WTC11 (cell line): ENCODE data around the gene PPP4R4. TPM values are rescaled to one million over a fixed set of nuclear protein-coding genes. Genes with fewer than 3 reads are reported as not detected.

Source experiments
- ATAC-seq: fragments of 200-7000 bp; cut with Tn5 transposase; 2 replicates; pipeline ENCODE4 v1.10.0; 2021; ENCODE audit warnings: mild to moderate bottlenecking, moderate library complexity
- CTCF ChIA-PET: fragments of 300-600 bp; sonication (Branson Sonifier 250); formaldehyde crosslinking; loops from one replicate; lab custom pipeline; 2021; ENCODE audit warnings: antibody characterized with exemption; lab: Charles Lee
- POLR2A ChIA-PET: fragments of 350-600 bp; sonication (Branson Sonifier 250); formaldehyde crosslinking; loops from one replicate; lab custom pipeline; 2021; ENCODE audit warnings: antibody characterized with exemption; lab: Charles Lee
- DNase-seq: peaks from one replicate; pipeline ENCODE4 v3.0.0; 2021; ENCODE audit warnings: low spot score
- H3K27ac Mint-ChIP-seq: 2 replicates; pipeline ENCODE4 v1.8.0; 2021; ENCODE audit warnings: mixed read lengths
- H3K27me3 Mint-ChIP-seq: 2 replicates; pipeline ENCODE4 v1.8.0; 2021; ENCODE audit warnings: low read depth, mild to moderate bottlenecking, moderate library complexity, mixed read lengths
- H3K36me3 Mint-ChIP-seq: 2 replicates; pipeline ENCODE4 v1.8.0; 2021; ENCODE audit warnings: mixed read lengths
- H3K4me1 Mint-ChIP-seq: 2 replicates; pipeline ENCODE4 v1.8.0; 2022; ENCODE audit warnings: mixed read lengths
- H3K4me3 Mint-ChIP-seq: 2 replicates; pipeline ENCODE4 v1.8.0; 2021; ENCODE audit warnings: mild to moderate bottlenecking, moderate library complexity, mixed read lengths
- H3K9me3 Mint-ChIP-seq: 2 replicates; pipeline ENCODE4 v1.8.0; 2021; ENCODE audit warnings: mixed read lengths
- ATF1 ChIP-seq: sonication (generic); formaldehyde crosslinking; IDR thresholded peaks from 2 replicates; pipeline ENCODE4 v1.8.1; 2023; ENCODE audit warnings: mild to moderate bottlenecking, moderate library complexity, missing genetic modification reagents
- CBFB ChIP-seq: sonication (generic); formaldehyde crosslinking; IDR thresholded peaks from 2 replicates; pipeline ENCODE4 v1.8.1; 2022; ENCODE audit warnings: mild to moderate bottlenecking, low read depth, missing genetic modification reagents
- EMX1 ChIP-seq: fragments of 250-450 bp; sonication (Bioruptor Pico); IDR thresholded peaks from 2 replicates; pipeline ENCODE4 v1.8.0; 2021; ENCODE audit warnings: mild to moderate bottlenecking
- ESRRA ChIP-seq: sonication (generic); formaldehyde crosslinking; IDR thresholded peaks from 2 replicates; pipeline ENCODE4 v1.8.1; 2022; ENCODE audit warnings: mild to moderate bottlenecking, missing genetic modification reagents, borderline replicate concordance
- ETV6 ChIP-seq: sonication (generic); formaldehyde crosslinking; IDR thresholded peaks from 2 replicates; pipeline ENCODE4 v1.8.1; 2022; ENCODE audit warnings: mild to moderate bottlenecking, missing genetic modification reagents
- FOXK1 ChIP-seq: sonication (generic); formaldehyde crosslinking; IDR thresholded peaks from 2 replicates; pipeline ENCODE4 v1.8.0; 2022; ENCODE audit warnings: mild to moderate bottlenecking, moderate library complexity, missing genetic modification reagents
- GRHL2 ChIP-seq: fragments of 250-450 bp; sonication (Bioruptor Pico); IDR thresholded peaks from 2 replicates; pipeline ENCODE4 v1.8.0; 2022; ENCODE audit warnings: mild to moderate bottlenecking, moderate library complexity; ENCODE audit not compliant: insufficient replicate concordance, severe bottlenecking
- GTF2I ChIP-seq: fragments of 250-450 bp; sonication (Bioruptor Pico); conservative IDR thresholded peaks from 2 replicates; pipeline ENCODE4 v1.4.0; 2021; ENCODE audit warnings: mild to moderate bottlenecking
- HMGA2 ChIP-seq: fragments of 250-450 bp; sonication (Bioruptor Pico); IDR thresholded peaks from 2 replicates; pipeline ENCODE4 v1.4.0; 2021; ENCODE audit warnings: mild to moderate bottlenecking, moderate library complexity
- IRF2 ChIP-seq: sonication (generic); formaldehyde crosslinking; IDR thresholded peaks from 2 replicates; pipeline ENCODE4 v1.8.0; 2022; ENCODE audit warnings: low read depth, missing genetic modification reagents, borderline replicate concordance
- MXD4 ChIP-seq: fragments of 250-450 bp; sonication (Bioruptor Pico); IDR thresholded peaks from 2 replicates; pipeline ENCODE4 v1.8.0; 2021; ENCODE audit warnings: mild to moderate bottlenecking, moderate library complexity, borderline replicate concordance
- MYBL2 ChIP-seq: sonication (generic); formaldehyde crosslinking; IDR thresholded peaks from 2 replicates; pipeline ENCODE4 v1.8.1; 2023; ENCODE audit warnings: mild to moderate bottlenecking, moderate library complexity, missing genetic modification reagents
- NFE2L1 ChIP-seq: sonication (generic); formaldehyde crosslinking; IDR thresholded peaks from 2 replicates; pipeline ENCODE4 v1.8.1; 2023; ENCODE audit warnings: missing genetic modification reagents
- NFYB ChIP-seq: sonication (generic); formaldehyde crosslinking; conservative IDR thresholded peaks from 2 replicates; pipeline ENCODE4 v1.8.0; 2022; ENCODE audit warnings: low read depth, missing genetic modification reagents
- NR2C2 ChIP-seq: sonication (generic); formaldehyde crosslinking; IDR thresholded peaks from 2 replicates; pipeline ENCODE4 v1.8.0; 2022; ENCODE audit warnings: mild to moderate bottlenecking, missing genetic modification reagents
- OVOL2 ChIP-seq: fragments of 250-450 bp; sonication (Bioruptor Pico); IDR thresholded peaks from 2 replicates; pipeline ENCODE4 v1.9.0; 2021; ENCODE audit warnings: mild to moderate bottlenecking, borderline replicate concordance
- RELA ChIP-seq: sonication (generic); formaldehyde crosslinking; IDR thresholded peaks from 2 replicates; pipeline ENCODE4 v1.8.1; 2022; ENCODE audit warnings: missing genetic modification reagents, mild to moderate bottlenecking, borderline replicate concordance
- SMAD3 ChIP-seq: sonication (generic); formaldehyde crosslinking; IDR thresholded peaks from 2 replicates; pipeline ENCODE4 v1.8.0; 2022; ENCODE audit warnings: missing genetic modification reagents, mild to moderate bottlenecking, borderline replicate concordance
- TCF7 ChIP-seq: sonication (generic); formaldehyde crosslinking; IDR thresholded peaks from 2 replicates; pipeline ENCODE4 v1.8.0; 2022; ENCODE audit warnings: mild to moderate bottlenecking, low read depth, missing genetic modification reagents, moderate library complexity
- TP53 ChIP-seq: sonication (generic); formaldehyde crosslinking; IDR thresholded peaks from 2 replicates; pipeline ENCODE4 v1.8.1; 2023; ENCODE audit warnings: mild to moderate bottlenecking, missing genetic modification reagents
- ZBTB21 ChIP-seq: sonication (generic); formaldehyde crosslinking; IDR thresholded peaks from 2 replicates; pipeline ENCODE4 v1.8.1; 2023; ENCODE audit warnings: mild to moderate bottlenecking, missing genetic modification reagents, borderline replicate concordance
- ZNF121 ChIP-seq: sonication (generic); formaldehyde crosslinking; IDR thresholded peaks from 2 replicates; pipeline ENCODE4 v1.8.0; 2023; ENCODE audit warnings: missing genetic modification reagents
- ZNF317 ChIP-seq: sonication (generic); formaldehyde crosslinking; IDR thresholded peaks from 2 replicates; pipeline ENCODE4 v1.8.1; 2023; ENCODE audit warnings: low read depth, mild to moderate bottlenecking, moderate library complexity, missing genetic modification reagents, borderline replicate concordance
- total RNA-seq: library from RNA; stranded (reverse); gene quantifications from 3 replicates; pipeline ENCODE4 v1.2.3, GENCODE V29; 2021
- TF ChIP-seq, protein P1 (sequence below): sonication (generic); formaldehyde crosslinking; IDR thresholded peaks from 2 replicates; pipeline ENCODE4 v1.8.1; 2022; ENCODE audit warnings: low read depth, mild to moderate bottlenecking, moderate library complexity, missing genetic modification reagents, borderline replicate concordance
- TF ChIP-seq, protein P2 (sequence below): sonication (generic); formaldehyde crosslinking; IDR thresholded peaks from 2 replicates; pipeline ENCODE4 v1.8.1; 2022; ENCODE audit warnings: low read depth, missing genetic modification reagents, borderline replicate concordance
- TF ChIP-seq, protein P3 (sequence below): sonication (generic); formaldehyde crosslinking; IDR thresholded peaks from 2 replicates; pipeline ENCODE4 v1.8.1; 2023; ENCODE audit warnings: mild to moderate bottlenecking, missing genetic modification reagents, moderate library complexity
- TF ChIP-seq, protein P4 (sequence below): sonication (generic); formaldehyde crosslinking; IDR thresholded peaks from 2 replicates; pipeline ENCODE4 v1.8.1; 2022; ENCODE audit warnings: mild to moderate bottlenecking, moderate library complexity, missing genetic modification reagents
- TF ChIP-seq, protein P5 (sequence below): sonication (generic); formaldehyde crosslinking; conservative IDR thresholded peaks from 2 replicates; pipeline ENCODE4 v1.8.1; 2022; ENCODE audit warnings: mild to moderate bottlenecking, missing genetic modification reagents
- TF ChIP-seq, protein P6 (sequence below): fragments of 250-450 bp; sonication (Bioruptor Pico); IDR thresholded peaks from 2 replicates; pipeline ENCODE4 v1.9.0; 2021; ENCODE audit warnings: mild to moderate bottlenecking
- TF ChIP-seq, protein P7 (sequence below): sonication (generic); formaldehyde crosslinking; IDR thresholded peaks from 2 replicates; pipeline ENCODE4 v1.8.0; 2022; ENCODE audit warnings: mild to moderate bottlenecking, missing genetic modification reagents
- TF ChIP-seq, protein P8 (sequence below): fragments of 250-450 bp; sonication (Bioruptor Pico); IDR thresholded peaks from 2 replicates; pipeline ENCODE4 v1.9.0; 2021; ENCODE audit warnings: mild to moderate bottlenecking

The PPP4R4 gene
- total RNA-seq, 1 experiment from 2014 or later: 9.6 TPM

DNA sequence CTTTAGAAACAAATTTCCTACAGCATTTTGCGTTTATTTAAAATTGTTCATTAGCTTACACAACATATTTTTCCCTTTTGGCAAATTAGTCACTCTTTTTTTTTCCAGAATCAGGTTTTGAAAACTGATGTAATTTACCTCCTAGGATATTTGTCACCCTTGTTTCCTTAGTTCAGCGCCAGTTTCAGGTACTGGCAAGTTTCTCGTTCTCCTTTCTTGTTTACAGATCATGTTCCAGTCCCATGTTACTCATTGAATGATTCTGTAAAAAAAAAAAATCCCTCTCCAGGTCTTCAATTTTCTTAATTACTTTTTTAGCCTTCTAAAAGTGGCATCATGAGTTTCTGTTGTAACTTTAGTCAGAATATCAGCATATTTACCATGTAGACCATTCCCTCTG, 2.7 kb downstream of the PPP4R4 start:
- Mint-ChIP-seq H3K27ac (no peak overlapping the region), H3K4me1 (peaks cover 46% of the 10 kb centered on the region)
- no peak for ATAC-seq
- DNase-seq: no peak
- TF ChIP-seq, protein P1, sequence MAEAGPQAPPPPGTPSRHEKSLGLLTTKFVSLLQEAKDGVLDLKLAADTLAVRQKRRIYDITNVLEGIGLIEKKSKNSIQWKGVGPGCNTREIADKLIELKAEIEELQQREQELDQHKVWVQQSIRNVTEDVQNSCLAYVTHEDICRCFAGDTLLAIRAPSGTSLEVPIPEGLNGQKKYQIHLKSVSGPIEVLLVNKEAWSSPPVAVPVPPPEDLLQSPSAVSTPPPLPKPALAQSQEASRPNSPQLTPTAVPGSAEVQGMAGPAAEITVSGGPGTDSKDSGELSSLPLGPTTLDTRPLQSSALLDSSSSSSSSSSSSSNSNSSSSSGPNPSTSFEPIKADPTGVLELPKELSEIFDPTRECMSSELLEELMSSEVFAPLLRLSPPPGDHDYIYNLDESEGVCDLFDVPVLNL (CRISPR knock-in tag): no peak
- TF ChIP-seq, protein P2, sequence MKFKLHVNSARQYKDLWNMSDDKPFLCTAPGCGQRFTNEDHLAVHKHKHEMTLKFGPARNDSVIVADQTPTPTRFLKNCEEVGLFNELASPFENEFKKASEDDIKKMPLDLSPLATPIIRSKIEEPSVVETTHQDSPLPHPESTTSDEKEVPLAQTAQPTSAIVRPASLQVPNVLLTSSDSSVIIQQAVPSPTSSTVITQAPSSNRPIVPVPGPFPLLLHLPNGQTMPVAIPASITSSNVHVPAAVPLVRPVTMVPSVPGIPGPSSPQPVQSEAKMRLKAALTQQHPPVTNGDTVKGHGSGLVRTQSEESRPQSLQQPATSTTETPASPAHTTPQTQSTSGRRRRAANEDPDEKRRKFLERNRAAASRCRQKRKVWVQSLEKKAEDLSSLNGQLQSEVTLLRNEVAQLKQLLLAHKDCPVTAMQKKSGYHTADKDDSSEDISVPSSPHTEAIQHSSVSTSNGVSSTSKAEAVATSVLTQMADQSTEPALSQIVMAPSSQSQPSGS (CRISPR knock-in tag): no peak
- TF ChIP-seq FOXK1 (no peak), IRF2 (no peak), ESRRA (CRISPR knock-in tag) (no peak), MXD4 (CRISPR knock-in tag) (no peak), ZBTB21 (CRISPR knock-in tag) (no peak), NFYB (no peak), NR2C2 (CRISPR knock-in tag) (no peak), CBFB (CRISPR knock-in tag) (no peak), ZNF121 (CRISPR knock-in tag) (no peak), GRHL2 (CRISPR knock-in tag) (no peak), OVOL2 (CRISPR knock-in tag) (no peak), MYBL2 (CRISPR knock-in tag) (no peak), SMAD3 (no peak), GTF2I (CRISPR knock-in tag) (no peak)
- TF ChIP-seq, protein P3, sequence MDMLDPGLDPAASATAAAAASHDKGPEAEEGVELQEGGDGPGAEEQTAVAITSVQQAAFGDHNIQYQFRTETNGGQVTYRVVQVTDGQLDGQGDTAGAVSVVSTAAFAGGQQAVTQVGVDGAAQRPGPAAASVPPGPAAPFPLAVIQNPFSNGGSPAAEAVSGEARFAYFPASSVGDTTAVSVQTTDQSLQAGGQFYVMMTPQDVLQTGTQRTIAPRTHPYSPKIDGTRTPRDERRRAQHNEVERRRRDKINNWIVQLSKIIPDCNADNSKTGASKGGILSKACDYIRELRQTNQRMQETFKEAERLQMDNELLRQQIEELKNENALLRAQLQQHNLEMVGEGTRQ (CRISPR knock-in tag): no peak
- TF ChIP-seq, protein P4, sequence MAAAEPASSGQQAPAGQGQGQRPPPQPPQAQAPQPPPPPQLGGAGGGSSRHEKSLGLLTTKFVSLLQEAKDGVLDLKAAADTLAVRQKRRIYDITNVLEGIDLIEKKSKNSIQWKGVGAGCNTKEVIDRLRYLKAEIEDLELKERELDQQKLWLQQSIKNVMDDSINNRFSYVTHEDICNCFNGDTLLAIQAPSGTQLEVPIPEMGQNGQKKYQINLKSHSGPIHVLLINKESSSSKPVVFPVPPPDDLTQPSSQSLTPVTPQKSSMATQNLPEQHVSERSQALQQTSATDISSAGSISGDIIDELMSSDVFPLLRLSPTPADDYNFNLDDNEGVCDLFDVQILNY (CRISPR knock-in tag): no peak
- TF ChIP-seq, all 79 proteins: peak for 0
- no peak overlapping the region for H3K4me3 Mint-ChIP-seq
- H3K9me3 Mint-ChIP-seq: no peaks in the 10 kb centered on the region
- no peaks in the 10 kb centered on the region for H3K36me3 Mint-ChIP-seq
- POLR2A ChIA-PET: no interaction called here
- peaks cover 40% of the 10 kb centered on the region for H3K27me3 Mint-ChIP-seq
- CTCF ChIA-PET: no interaction called here

DNA sequence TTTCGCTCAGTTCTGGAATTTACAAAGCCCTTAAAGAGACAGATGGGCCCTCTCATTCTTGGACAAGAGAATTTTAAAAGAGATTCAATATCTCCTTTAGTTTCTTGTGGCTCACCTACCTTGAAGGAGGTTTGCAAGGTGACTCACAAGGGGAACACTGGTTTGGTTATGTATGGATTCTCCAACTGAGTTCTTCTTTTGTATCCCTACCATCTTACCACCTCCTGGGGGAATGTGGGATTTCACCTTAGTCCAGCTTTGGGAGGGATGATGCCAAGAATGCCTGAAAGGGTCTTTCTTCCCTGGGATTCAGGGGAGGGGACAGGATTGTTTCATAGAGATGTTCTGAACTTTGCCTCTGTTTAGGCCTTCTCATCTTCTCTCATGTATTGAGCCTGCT, 3.7 kb downstream of the PPP4R4 start:
- no peak overlapping the region for H3K27ac Mint-ChIP-seq
- H3K4me3 Mint-ChIP-seq: no peak overlapping the region
- H3K4me1 Mint-ChIP-seq: peaks cover 46% of the 10 kb centered on the region
- no peaks in the 10 kb centered on the region for H3K9me3 Mint-ChIP-seq
- H3K27me3 Mint-ChIP-seq: peaks cover 30% of the 10 kb centered on the region
- POLR2A ChIA-PET: no interaction called here
- CTCF ChIA-PET: interaction anchor here (1.1 kb wide), 1 partner anchor 46 kb away, joined by 5 read pairs; no protein-coding TSS in a partner anchor
- DNase-seq (no peak), ATAC-seq (no peak)
- no peaks in the 10 kb centered on the region for H3K36me3 Mint-ChIP-seq
- TF ChIP-seq, protein P5, sequence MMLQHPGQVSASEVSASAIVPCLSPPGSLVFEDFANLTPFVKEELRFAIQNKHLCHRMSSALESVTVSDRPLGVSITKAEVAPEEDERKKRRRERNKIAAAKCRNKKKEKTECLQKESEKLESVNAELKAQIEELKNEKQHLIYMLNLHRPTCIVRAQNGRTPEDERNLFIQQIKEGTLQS (CRISPR knock-in tag): no peak
- TF ChIP-seq, protein P6, sequence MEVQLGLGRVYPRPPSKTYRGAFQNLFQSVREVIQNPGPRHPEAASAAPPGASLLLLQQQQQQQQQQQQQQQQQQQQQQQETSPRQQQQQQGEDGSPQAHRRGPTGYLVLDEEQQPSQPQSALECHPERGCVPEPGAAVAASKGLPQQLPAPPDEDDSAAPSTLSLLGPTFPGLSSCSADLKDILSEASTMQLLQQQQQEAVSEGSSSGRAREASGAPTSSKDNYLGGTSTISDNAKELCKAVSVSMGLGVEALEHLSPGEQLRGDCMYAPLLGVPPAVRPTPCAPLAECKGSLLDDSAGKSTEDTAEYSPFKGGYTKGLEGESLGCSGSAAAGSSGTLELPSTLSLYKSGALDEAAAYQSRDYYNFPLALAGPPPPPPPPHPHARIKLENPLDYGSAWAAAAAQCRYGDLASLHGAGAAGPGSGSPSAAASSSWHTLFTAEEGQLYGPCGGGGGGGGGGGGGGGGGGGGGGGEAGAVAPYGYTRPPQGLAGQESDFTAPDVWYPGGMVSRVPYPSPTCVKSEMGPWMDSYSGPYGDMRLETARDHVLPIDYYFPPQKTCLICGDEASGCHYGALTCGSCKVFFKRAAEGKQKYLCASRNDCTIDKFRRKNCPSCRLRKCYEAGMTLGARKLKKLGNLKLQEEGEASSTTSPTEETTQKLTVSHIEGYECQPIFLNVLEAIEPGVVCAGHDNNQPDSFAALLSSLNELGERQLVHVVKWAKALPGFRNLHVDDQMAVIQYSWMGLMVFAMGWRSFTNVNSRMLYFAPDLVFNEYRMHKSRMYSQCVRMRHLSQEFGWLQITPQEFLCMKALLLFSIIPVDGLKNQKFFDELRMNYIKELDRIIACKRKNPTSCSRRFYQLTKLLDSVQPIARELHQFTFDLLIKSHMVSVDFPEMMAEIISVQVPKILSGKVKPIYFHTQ: no peak
- no peak for TF ChIP-seq ATF1 (CRISPR knock-in tag)
- TF ChIP-seq, protein P7, sequence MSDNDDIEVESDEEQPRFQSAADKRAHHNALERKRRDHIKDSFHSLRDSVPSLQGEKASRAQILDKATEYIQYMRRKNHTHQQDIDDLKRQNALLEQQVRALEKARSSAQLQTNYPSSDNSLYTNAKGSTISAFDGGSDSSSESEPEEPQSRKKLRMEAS (CRISPR knock-in tag): no peak
- no peak for TF ChIP-seq TCF7 (CRISPR knock-in tag)
- TF ChIP-seq HMGA2: no peak
- TF ChIP-seq RELA: no peak
- TF ChIP-seq MYBL2 (CRISPR knock-in tag): no peak
- TF ChIP-seq ZNF317 (CRISPR knock-in tag): no peak
- no peak for TF ChIP-seq NFYB
- TF ChIP-seq EMX1 (CRISPR knock-in tag): no peak
- TF ChIP-seq TP53 (CRISPR knock-in tag): no peak
- no peak for TF ChIP-seq ETV6
- TF ChIP-seq NFE2L1 (CRISPR knock-in tag): no peak
- TF ChIP-seq, protein P8, sequence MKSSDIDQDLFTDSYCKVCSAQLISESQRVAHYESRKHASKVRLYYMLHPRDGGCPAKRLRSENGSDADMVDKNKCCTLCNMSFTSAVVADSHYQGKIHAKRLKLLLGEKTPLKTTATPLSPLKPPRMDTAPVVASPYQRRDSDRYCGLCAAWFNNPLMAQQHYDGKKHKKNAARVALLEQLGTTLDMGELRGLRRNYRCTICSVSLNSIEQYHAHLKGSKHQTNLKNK (CRISPR knock-in tag): no peak
